HT-29 (cell line): ENCODE data around the gene ITGA1. TPM values are rescaled to one million over a fixed set of nuclear protein-coding genes. Genes with fewer than 3 reads are reported as not detected.
A peak's percentile ranks its signal among the peaks of the same experiment; 100 is the strongest.

Source experiments
- DNase-seq: peaks from one replicate; pipeline ENCODE4 v3.0.0-alpha.2; 2015; ENCODE audit warnings: low spot score
- small RNA-seq: library from RNA; depleted of rRNA; stranded (forward); fragments of <200 nt; gene quantifications from one replicate; pipeline ENCODE3, GENCODE V24; 2014
- total RNA-seq: library from RNA; depleted of rRNA; stranded (reverse); fragments of >200 nt; shearing (Covaris generic); gene quantifications from 2 replicates; pipeline ENCODE4 v1.2.3, GENCODE V29; 2014; rRNA removed

The ITGA1 gene
- total RNA-seq, 1 experiment from 2014 or later, result 39.5 TPM

GRCh38 chr5:52994266-52994665, 206.6 kb downstream of the ITGA1 start:
- DNase-seq, result no peak

GRCh38 chr5:52995095-52995494, 207.4 kb downstream of the ITGA1 start:
- no peak for DNase-seq

GRCh38 chr5:52995914-52996313, 208.2 kb downstream of the ITGA1 start:
- DNase-seq, result no peak

GRCh38 chr5:52996979-52997378, 209.3 kb downstream of the ITGA1 start:
- DNase-seq, result no peak

- DNase-seq, result peak; percentile 45
These were observed 209.7 kb downstream of the ITGA1 start for GRCh38 chr5:52997424-52997823.

- no peak for DNase-seq
These were observed 211.0 kb downstream of the ITGA1 start for GRCh38 chr5:52998552-52999313.

GRCh38 chr5:52999344-52999949, 211.7 kb downstream of the ITGA1 start:
- no peak for DNase-seq

- no peak for DNase-seq
These were observed 213.8 kb downstream of the ITGA1 start for GRCh38 chr5:53001541-53001940.

GRCh38 chr5:53002491-53002890, 214.8 kb downstream of the ITGA1 start:
- no peak for DNase-seq

GRCh38 chr5:53003144-53003543, 215.4 kb downstream of the ITGA1 start:
- DNase-seq, result no peak

GRCh38 chr5:53006911-53007890, 219.5 kb downstream of the ITGA1 start:
- no peak for DNase-seq

- no peak for DNase-seq
These were observed 221.0 kb downstream of the ITGA1 start for GRCh38 chr5:53008751-53009150.

Small RNA genes lying within 50 kb of the gene (small RNA-seq; reads per million reads assigned to genes)
- gene B3GNTL1P1, result not detected

Other genes starting within 250 kb of the ITGA1 start
- gene PELO, start within 50 bp of the ITGA1 start, total RNA-seq, result 37.1 and 41.2 TPM in 2 replicates
- 10.6 and 11.6 TPM in 2 replicates for gene ITGA2, start 201.4 kb downstream of the ITGA1 start, total RNA-seq